ENCODE data around the gene IHH. TPM values are rescaled to one million over a fixed set of nuclear protein-coding genes. Genes with fewer than 3 reads are reported as not detected.

Gene IHH
- polyA plus RNA-seq, 3 donors, result not detected

GRCh38 chr2:219054956-219055903 is 5.5 kb downstream of the IHH start:
- H3K27ac Mint-ChIP-seq, result no peak overlapping the region
- no peak for TF ChIP-seq CTCF (IDR thresholded peaks at IDR 0.05)
- H3K27me3 ChIP-seq (ENCODE audit: control insufficient read depth in 2 of 2, insufficient read depth in 2 of 2, low read length in 2 of 2), result peaks cover 33 to 69% of the 10 kb centered on the region in 2 donors
- peak overlapping the region in 1 of 2 donors; percentile 35 for H3K4me3 Mint-ChIP-seq
- intact Hi-C loops (cut with micrococcal nuclease), result loop anchor here (5.0 to 10.0 kb wide), 3 partner anchors 62 to 250 kb away; partner anchors contain the start of gene PTPRN (in 1 of the 2)
- H3K36me3 ChIP-seq (replicated peaks in 1 of 2; ENCODE audit: control insufficient read depth in 1 of 2, insufficient read depth in 2 of 2, low read length in 2 of 2), result no peaks in the 10 kb centered on the region
- H2AFZ ChIP-seq (ENCODE audit: insufficient read depth, low read depth, low read length, poor library complexity, severe bottlenecking), result no peak overlapping the region
- no peak overlapping the region for H3K27ac ChIP-seq (ENCODE audit: low read depth in 1 of 2, low read length in 2 of 2)
- H3K4me1 ChIP-seq (ENCODE audit: control insufficient read depth in 1 of 2, insufficient read depth in 2 of 2, low read length in 2 of 2), result peaks cover 9% of the 10 kb centered on the region in 2 donors
- H3K36me3 Mint-ChIP-seq, result peaks cover 0 to 3% of the 10 kb centered on the region in 2 donors
- peaks cover 14% of the 10 kb centered on the region for H3K4me1 Mint-ChIP-seq
- no peak overlapping the region for H3K4me2 ChIP-seq (replicated peaks; ENCODE audit: extremely low read depth, low read length, poor library complexity, severe bottlenecking)
- no peak overlapping the region for H3K9ac ChIP-seq (ENCODE audit: insufficient read depth, low read length, poor library complexity, severe bottlenecking)
- H3K9me3 ChIP-seq (replicated peaks in 1 of 2; ENCODE audit: control insufficient read depth in 1 of 2, insufficient read depth in 1 of 2, low read length in 2 of 2), result peaks cover 0 to 12% of the 10 kb centered on the region in 2 donors
- H3K4me3 ChIP-seq (replicated peaks in 1 of 3; ENCODE audit: low read depth in 2 of 3, low read length in 3 of 3), result no peak overlapping the region
- WGBS (ENCODE audit: insufficient coverage), result 94% methylated on average over 29 of the region's 43 CpGs
- no peaks in the 10 kb centered on the region for H3K79me2 ChIP-seq (ENCODE audit: insufficient read depth, low read length)
- H3K9me3 Mint-ChIP-seq, result peaks cover 0 to 27% (median 4%) of the 10 kb centered on the region in 7 donors
- H3K27me3 Mint-ChIP-seq (ENCODE audit: low read depth in 3 of 3), result peaks cover 65 to 82% (median 66%) of the 10 kb centered on the region in 3 donors
- DNase-seq, result no peak
- H4K20me1 ChIP-seq (ENCODE audit: insufficient read depth, low read length), result no peaks in the 10 kb centered on the region

- Mint-ChIP-seq H3K36me3 (no peaks in the 10 kb centered on the region), H3K4me1 (no peaks in the 10 kb centered on the region), H3K27ac (no peak overlapping the region), H3K9me3 (peaks cover 0 to 2% (median 0%) of the 10 kb centered on the region in 7 donors), H3K4me3 (no peak overlapping the region), H3K27me3 (ENCODE audit: low read depth in 3 of 3) (peaks cover 31 to 48% (median 33%) of the 10 kb centered on the region in 3 donors)
- Histone ChIP-seq H3K27me3 (ENCODE audit: control insufficient read depth in 2 of 2, insufficient read depth in 2 of 2, low read length in 2 of 2) (peaks cover 4 to 33% of the 10 kb centered on the region in 2 donors), H3K36me3 (replicated peaks in 1 of 2; ENCODE audit: control insufficient read depth in 1 of 2, insufficient read depth in 2 of 2, low read length in 2 of 2) (no peaks in the 10 kb centered on the region), H3K4me2 (replicated peaks; ENCODE audit: extremely low read depth, low read length, poor library complexity, severe bottlenecking) (no peak overlapping the region), H3K4me1 (ENCODE audit: control insufficient read depth in 1 of 2, insufficient read depth in 2 of 2, low read length in 2 of 2) (no peaks in the 10 kb centered on the region), H3K9me3 (replicated peaks in 1 of 2; ENCODE audit: control insufficient read depth in 1 of 2, insufficient read depth in 1 of 2, low read length in 2 of 2) (no peaks in the 10 kb centered on the region), H3K27ac (ENCODE audit: low read depth in 1 of 2, low read length in 2 of 2) (no peak overlapping the region), H2AFZ (ENCODE audit: insufficient read depth, low read depth, low read length, poor library complexity, severe bottlenecking) (no peak overlapping the region), H4K20me1 (ENCODE audit: insufficient read depth, low read length) (no peaks in the 10 kb centered on the region), H3K79me2 (ENCODE audit: insufficient read depth, low read length) (no peaks in the 10 kb centered on the region), H3K9ac (ENCODE audit: insufficient read depth, low read length, poor library complexity, severe bottlenecking) (no peak overlapping the region), H3K4me3 (replicated peaks in 1 of 3; ENCODE audit: low read depth in 2 of 3, low read length in 3 of 3) (no peak overlapping the region)
- no peak for DNase-seq
- intact Hi-C loops (cut with micrococcal nuclease), result no loop called here
- 95% methylated on average over 2 of the region's 6 CpGs for WGBS (ENCODE audit: insufficient coverage)
- no peak for TF ChIP-seq CTCF (IDR thresholded peaks at IDR 0.05)
These were observed 11.4 kb downstream of the IHH start for GRCh38 chr2:219049282-219049681.

Data from CD14-positive monocyte (primary cell).